HuH-7.5 (cell line): ENCODE data around the gene NTRK2.

ENCODE experiments used
- DNase-seq: peaks from one replicate; pipeline ENCODE4 v3.0.0; 2011; ENCODE audit warnings: low spot score

Gene NTRK2

DNA sequence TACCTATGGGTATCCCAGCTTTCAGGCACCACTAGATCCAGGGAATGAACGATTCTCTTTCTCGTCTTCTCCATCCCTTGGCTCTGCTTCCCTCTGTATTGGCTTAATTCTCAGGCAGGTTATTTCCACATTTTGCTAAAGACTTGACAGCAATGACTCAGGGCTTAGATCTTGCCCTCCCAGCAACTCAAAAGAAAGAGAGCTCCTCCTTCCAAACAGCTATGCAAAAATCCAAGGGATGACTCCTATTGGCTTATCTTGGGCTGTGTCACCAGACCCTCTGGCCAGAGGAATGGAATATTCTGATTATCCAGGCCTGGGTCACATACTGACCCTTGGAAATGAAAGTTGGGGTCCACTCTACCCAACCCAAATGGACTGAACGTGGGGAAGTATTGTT, 270.2 kb downstream of the NTRK2 start:
- DNase-seq = no peak

- DNase-seq = no peak
These were observed 270.8 kb downstream of the NTRK2 start for GRCh38 chr9:84940294-84940693.

DNA sequence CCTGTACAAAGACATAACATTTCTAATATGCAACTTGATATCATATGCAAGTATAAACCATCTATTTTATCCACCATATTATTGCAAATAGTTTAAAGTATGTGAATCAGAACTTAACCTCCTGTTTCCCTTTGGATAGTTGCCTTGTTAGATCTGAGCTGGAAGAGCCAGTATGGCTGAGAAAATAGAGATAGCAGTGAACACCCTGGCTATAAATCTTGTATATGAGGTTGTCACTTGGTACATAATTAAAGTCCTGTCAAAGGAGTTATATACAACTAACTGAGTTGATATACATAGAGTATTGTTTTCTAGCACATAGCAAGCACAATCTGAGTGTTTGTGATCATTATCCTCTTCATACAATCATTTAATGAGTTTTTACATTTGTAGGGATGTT, 272.3 kb downstream of the NTRK2 start:
- DNase-seq = no peak

- no peak for DNase-seq
These were observed 274.0 kb downstream of the NTRK2 start for GRCh38 chr9:84943482-84944050.

GRCh38 chr9:84945878-84946538, 276.5 kb downstream of the NTRK2 start:
- no peak for DNase-seq

DNA sequence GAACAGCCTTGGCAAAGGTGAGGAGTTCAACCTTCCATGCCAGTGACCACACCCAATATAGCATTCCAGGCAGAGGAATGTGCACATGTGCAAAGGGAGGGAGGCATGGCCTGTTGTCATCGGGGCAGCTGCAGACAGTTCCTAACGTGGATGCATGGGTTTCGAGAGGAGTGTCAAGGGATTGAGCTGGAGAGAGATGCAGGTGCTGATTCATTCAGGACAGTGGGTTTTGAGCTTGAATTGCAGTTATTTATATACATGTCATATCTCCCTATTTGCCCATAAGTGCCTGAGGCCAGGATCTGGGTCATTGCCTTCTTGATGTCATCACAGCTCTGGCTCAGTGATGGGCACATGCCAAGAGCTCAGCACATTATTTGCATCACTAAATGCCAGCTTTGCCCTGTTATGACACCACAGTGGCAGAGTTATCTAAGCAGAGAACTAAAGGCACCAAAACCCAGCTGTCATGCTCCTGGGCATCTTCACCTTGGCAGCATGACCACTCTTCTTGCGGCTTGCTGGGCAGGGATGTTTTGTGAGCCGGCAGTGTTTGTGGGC, 278.0 kb downstream of the NTRK2 start:
- DNase-seq = no peak

- DNase-seq = no peak
These were observed 279.7 kb downstream of the NTRK2 start for GRCh38 chr9:84949258-84949657.

DNA sequence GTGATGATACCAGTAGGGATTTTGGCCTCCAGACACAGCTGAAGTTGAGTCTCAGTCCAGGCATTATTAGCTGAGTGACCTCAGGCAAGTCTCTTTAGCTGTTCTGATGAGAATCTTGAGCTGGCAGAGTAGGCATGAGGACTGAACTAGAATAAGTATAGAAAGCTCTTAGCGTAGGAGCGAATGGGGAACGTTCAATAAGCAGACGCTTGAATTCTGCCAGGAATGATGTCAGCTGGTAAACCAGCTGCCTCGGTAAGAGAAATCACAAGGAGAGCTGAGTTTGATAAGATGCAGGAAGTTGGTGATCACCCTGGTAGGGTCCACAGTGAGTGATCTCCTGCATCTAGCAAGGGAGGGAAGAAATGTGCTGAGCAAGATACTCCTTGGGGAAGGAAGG, 280.4 kb downstream of the NTRK2 start:
- DNase-seq = no peak

DNA sequence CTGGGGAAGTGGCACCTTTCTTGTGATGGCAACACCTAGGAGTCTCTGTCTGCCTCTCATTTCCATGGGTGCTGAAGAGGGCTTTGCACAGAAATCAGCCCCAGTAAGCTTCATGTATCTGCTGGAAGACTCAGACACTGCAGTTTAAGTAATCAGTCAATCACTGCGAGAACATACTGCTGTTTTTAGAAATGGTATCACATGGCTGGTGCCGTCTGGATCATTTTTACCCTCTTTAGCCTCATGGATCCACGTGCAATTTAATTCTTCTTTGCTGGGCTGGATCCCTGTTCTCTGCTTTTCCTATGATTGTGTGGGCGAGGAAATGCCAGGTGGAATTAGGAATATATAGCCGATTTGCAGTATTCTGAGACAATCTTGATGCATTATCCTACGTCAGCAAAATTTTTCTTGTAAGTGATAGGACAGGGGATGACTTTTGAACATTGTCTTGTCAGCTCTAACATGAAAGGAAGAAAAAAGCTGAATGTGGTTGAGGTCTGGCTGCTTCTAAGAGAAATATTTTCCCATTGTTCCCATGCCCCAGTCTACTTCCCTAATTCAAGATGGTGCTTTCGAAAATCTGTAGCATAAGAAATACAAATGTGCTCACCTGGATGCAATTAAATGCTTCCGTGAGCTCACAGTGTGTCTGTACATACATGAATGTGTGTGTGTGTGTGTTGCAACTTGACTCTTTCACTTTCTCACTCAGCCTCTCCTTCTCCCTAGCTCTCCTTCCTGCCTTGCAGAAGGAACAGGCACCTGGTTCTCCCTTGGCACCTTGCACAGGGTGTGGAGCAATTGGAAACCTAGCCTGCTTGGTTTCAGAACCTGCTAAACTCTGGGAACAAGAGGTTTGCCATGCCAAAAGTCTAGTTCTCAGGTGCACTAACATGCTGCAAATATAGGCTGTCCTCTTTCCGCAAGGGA, 281.6 kb downstream of the NTRK2 start:
- no peak for DNase-seq

- DNase-seq = no peak
These were observed 283.8 kb downstream of the NTRK2 start for GRCh38 chr9:84953252-84953773.

DNA sequence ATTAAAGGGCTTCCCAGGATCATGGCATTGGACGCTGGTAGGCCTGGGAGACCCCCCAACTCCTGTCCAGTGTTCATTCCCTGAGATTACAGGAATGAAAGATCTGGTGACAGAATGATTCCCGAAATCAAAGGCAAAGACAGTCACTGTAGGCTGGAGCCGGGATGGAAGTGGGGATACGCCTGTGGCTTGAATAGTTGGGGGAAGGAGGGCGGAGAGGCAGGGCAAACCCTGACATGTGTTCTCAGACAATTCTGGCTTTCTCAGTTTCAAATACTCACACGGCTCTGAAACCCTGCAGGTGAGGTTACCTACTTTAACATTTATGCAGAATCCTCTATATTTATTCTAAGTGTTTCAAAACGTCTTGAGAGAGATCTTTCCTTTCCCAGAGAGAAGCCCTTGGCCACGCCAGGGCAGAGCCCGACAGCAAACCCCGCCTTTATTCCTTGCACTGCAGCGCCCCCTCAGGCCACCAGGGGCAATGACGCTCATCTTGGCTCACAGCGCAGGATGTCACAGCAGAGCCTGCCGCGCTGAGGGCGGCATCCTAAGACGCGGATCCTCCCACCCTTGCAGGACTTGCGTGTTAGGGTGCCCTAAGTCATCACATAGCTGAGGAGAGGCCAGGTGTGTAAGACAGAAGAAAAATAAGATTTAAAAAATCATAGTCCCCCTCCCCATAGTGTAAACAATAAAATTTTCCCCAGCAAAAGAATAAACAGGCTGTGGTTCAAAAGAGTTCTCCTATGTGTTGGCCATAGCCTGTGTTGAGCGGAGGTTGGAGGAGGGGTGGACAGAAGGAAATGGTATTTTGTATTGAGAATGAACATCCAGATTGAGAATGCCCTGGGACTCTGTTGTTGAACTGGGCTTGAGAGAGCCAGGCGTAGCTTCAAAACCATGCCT, 284.5 kb downstream of the NTRK2 start:
- peak; percentile 37 for DNase-seq

- DNase-seq = no peak
These were observed 285.6 kb downstream of the NTRK2 start for GRCh38 chr9:84955155-84955554.

GRCh38 chr9:84955971-84956370, 286.4 kb downstream of the NTRK2 start:
- DNase-seq = no peak

GRCh38 chr9:84959339-84959738, 289.8 kb downstream of the NTRK2 start:
- DNase-seq = no peak

DNA sequence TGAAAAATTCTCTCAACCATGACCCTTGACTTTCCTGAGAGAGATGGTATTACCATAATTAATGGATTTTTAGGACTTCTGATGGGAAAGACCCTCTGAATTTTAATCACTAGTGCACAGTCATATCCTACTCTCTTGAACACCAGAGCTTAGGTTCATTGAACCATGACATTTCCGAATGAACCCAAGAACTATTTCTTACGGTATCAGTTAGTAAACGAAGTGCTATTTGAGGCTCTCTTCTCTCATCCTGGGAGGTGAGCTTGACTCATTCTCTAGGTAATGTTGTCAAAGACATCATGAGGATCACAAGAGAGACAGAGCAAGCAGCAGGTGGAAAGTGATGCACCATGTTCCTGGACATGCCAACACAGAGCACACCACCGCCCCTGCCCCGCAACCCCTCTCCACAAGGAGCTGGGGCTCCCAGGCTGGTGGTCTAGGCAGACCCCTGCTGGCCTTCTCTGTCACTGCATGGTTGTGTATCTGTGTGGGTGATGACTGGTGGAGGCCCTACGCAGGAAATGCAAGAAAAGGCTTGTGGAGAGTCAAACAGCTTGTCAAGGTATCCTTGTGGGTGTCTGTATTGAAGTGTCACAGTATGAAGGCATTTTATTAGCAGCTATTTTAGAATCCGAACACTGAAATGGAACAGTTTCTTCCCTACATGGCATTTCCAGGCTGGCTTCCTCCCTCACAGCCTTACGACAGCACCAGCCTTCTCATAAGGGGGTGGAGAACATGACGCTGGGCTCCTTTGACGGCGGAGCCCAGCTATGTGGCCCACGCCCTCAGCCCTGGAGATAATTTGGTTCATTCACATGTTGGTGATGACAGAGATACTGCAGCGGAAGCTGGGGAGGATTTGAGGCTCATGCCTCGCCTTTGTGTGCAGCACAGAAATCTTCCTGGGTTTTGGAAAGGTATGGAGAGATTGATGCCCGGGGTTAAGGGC, 297.6 kb downstream of the NTRK2 start:
- no peak for DNase-seq

GRCh38 chr9:84969084-84969483, 299.6 kb downstream of the NTRK2 start:
- no peak for DNase-seq

DNA sequence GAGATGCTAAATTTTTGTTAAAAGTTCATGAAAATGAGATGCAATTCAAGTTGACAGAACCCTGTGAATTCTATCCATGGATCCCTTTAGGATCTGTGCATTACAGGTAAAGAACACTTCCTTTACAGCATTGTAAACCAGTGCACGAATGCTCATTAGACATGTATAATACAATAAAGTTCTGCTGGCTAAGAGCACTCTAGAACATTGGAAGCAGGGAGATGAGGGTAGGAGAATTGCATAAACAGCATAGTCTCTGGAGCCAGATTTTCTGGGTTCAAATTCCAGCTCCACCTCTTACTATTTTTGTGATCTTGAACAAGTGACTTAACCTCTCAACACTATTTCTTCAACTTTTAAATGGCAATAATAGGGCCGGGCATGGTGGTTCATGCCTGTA, 300.2 kb downstream of the NTRK2 start:
- DNase-seq = no peak

DNA sequence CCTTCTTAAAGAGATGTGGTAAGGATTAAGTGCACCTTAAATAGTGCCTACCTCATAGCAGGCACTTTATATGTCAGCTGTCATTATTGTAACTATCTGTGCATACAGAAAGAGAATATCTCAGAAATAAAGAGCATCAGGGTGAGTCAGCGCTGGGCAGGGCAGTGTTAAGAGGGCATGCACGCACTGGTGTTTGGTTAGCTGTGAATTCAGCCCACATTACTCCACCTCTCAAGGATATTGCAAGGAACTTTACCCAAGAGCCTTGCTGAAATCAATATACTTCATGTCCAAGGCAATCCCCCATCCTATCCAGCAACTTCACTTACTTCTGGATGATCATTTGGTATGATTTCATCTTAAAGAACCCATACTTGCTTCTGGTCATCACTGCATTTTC, 300.9 kb downstream of the NTRK2 start:
- DNase-seq = no peak

DNA sequence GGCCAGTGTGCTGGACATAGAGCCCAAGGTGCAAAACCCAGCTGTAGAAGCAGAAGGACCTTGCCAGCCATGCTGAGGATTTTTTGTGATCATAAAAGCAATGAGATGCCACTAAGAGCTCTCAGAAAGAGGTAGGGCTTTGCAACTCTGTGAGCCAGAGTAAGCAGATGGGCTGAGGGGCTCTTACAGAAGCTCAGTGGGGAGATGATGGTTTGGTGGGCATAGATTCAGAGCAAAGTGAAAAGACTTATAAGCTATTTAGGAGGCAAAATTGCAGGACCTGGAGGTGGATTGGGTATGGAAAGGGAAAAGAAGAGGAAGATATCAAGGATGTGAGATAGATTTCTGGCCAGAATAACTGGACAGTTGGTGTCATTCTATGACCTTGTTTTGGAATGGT, 302.0 kb downstream of the NTRK2 start:
- DNase-seq = no peak

- no peak for DNase-seq
These were observed 304.7 kb downstream of the NTRK2 start for GRCh38 chr9:84974258-84974657.
